ENCODE results near the gene CPZ.

GRCh38 chr4:8653326-8654000 lies 60.9 kb downstream of the CPZ start:
- TF ChIP-seq CTCF (IDR thresholded peaks at IDR 0.05; ENCODE audit: low read length) (no peak), EZH2 (IDR thresholded peaks at IDR 0.05; ENCODE audit: borderline replicate concordance, low read length) (no peak)

Data from OCI-LY1 (cell line).